GM06990 (cell line): ENCODE measurements around the gene AACS.

ENCODE experiments used
- DNase-seq: peaks from one replicate; pipeline ENCODE4 v3.0.0-alpha.2; 2011; ENCODE audit not compliant: insufficient read length; ENCODE audit errors: extremely low read depth
- H3K27me3 ChIP-seq: replicated peaks from 2 replicates; pipeline ENCODE4 v1.6.0; 2011; ENCODE audit warnings: low read length; ENCODE audit not compliant: control insufficient read depth, insufficient read depth
- H3K36me3 ChIP-seq: 2 replicates; pipeline ENCODE4 v1.5.1; 2011; ENCODE audit warnings: low read length; ENCODE audit not compliant: control insufficient read depth, insufficient read depth
- H3K4me3 ChIP-seq: replicated peaks from 2 replicates; pipeline ENCODE4 v1.5.1; 2011; ENCODE audit warnings: low read depth, mild to moderate bottlenecking, control low read depth, low read length
- CTCF ChIP-seq: IDR thresholded peaks from 2 replicates; pipeline ENCODE4 v1.5.1; 2011; ENCODE audit warnings: low read length, control low read depth, mild to moderate bottlenecking, inconsistent platforms; ENCODE audit not compliant: insufficient read depth, poor library complexity, severe bottlenecking

Gene AACS

GRCh38 chr12:125183187-125184067 lies 118.2 kb downstream of the AACS start:
- peak; percentile 72 for DNase-seq
- no peak overlapping the region for H3K4me3 ChIP-seq
- H3K27me3 ChIP-seq: no peaks in the 10 kb centered on the region; the same call in none of the 2 replicates
- peak; percentile 99 for TF ChIP-seq CTCF
- H3K36me3 ChIP-seq: no peaks in the 10 kb centered on the region

- Histone ChIP-seq H3K36me3 (no peaks in the 10 kb centered on the region), H3K4me3 (no peak overlapping the region), H3K27me3 (no peaks in the 10 kb centered on the region; the same call in none of the 2 replicates)
- no peak for DNase-seq
- TF ChIP-seq CTCF: no peak
These were observed 119.2 kb downstream of the AACS start for GRCh38 chr12:125184213-125184967.

GRCh38 chr12:125185311-125185739 lies 120.1 kb downstream of the AACS start:
- Histone ChIP-seq H3K27me3 (no peaks in the 10 kb centered on the region; the same call in none of the 2 replicates), H3K4me3 (no peak overlapping the region), H3K36me3 (no peaks in the 10 kb centered on the region)
- no peak for DNase-seq
- TF ChIP-seq CTCF: no peak

GRCh38 chr12:125185740-125186470 lies 120.7 kb downstream of the AACS start, which contains the start of gene TMEM132B:
Gene TMEM132B, plus strand, starts transcription at chr12:125186386.
- TF ChIP-seq CTCF: no peak
- H3K4me3 ChIP-seq: peak within 1 kb of the TSS; percentile 11; the same call in 1 of the 2 replicates
- no peaks in the 10 kb centered on the region for H3K36me3 ChIP-seq
- H3K27me3 ChIP-seq: no peaks in the 10 kb centered on the region; the same call in none of the 2 replicates
- peak; percentile 72 for DNase-seq

GRCh38 chr12:125186471-125187147 lies 121.4 kb downstream of the AACS start:
- Histone ChIP-seq H3K27me3 (no peaks in the 10 kb centered on the region; the same call in none of the 2 replicates), H3K4me3 (peak overlapping the region; percentile 11; the same call in 1 of the 2 replicates)
- DNase-seq: no peak

More at GRCh38 chr12:125186471-125187147, 121.4 kb downstream of the AACS start:
- TF ChIP-seq CTCF: no peak
- no peaks in the 10 kb centered on the region for H3K36me3 ChIP-seq
